Activated CD8-positive, alpha-beta T cell treated with anti-CD3 and anti-CD28 coated beads, Interleukin-2, amount 10 ng/mL, durations not matched to agents 7 days and 5 days (primary cell): Measurements from ENCODE around the gene NANOS1. TPM values are rescaled to one million over a fixed set of nuclear protein-coding genes. Genes with fewer than 3 reads are reported as not detected.

Source experiments
- ATAC-seq: fragments of 150-1000 bp; cut with Tn5 transposase; one replicate; pipeline ENCODE4 v1.10.0; 2021; ENCODE audit warnings: moderate library complexity
- CTCF ChIA-PET: fragments of 350-600 bp; sonication (Branson Sonifier 250); formaldehyde crosslinking; loops from one replicate; lab custom pipeline; 2021; ENCODE audit warnings: antibody characterized with exemption; lab: Charles Lee
- POLR2A ChIA-PET: fragments of 350-600 bp; sonication (Branson Sonifier 250); formaldehyde crosslinking; loops from one replicate; lab custom pipeline; 2021; ENCODE audit warnings: antibody characterized with exemption; lab: Charles Lee
- DNase-seq: peaks from one replicate; pipeline ENCODE4 v3.0.0-alpha.2; 2020
- H3K27ac Mint-ChIP-seq: one replicate; pipeline ENCODE4 v1.8.0; 2021; ENCODE audit warnings: mild to moderate bottlenecking, mixed read lengths
- H3K27me3 Mint-ChIP-seq: one replicate; pipeline ENCODE4 v1.8.0; 2021; ENCODE audit warnings: low read depth, mixed read lengths
- H3K36me3 Mint-ChIP-seq: one replicate; pipeline ENCODE4 v1.8.0; 2021; ENCODE audit warnings: low read depth, mixed read lengths
- H3K4me1 Mint-ChIP-seq: one replicate; pipeline ENCODE4 v1.8.0; 2021; ENCODE audit warnings: low read depth, mixed read lengths
- H3K4me3 Mint-ChIP-seq: one replicate; pipeline ENCODE4 v1.8.0; 2021; ENCODE audit warnings: mild to moderate bottlenecking, mixed read lengths
- H3K9me3 Mint-ChIP-seq: one replicate; pipeline ENCODE4 v1.8.0; 2022; ENCODE audit warnings: mixed read lengths; ENCODE audit not compliant: insufficient read depth
- total RNA-seq, 2 experiments: library from RNA; stranded (reverse); gene quantifications; one replicate each; pipeline ENCODE4 v1.2.3, GENCODE V29; 2021

Gene NANOS1
- total RNA-seq, 2 experiments from 2014 or later, result 0.08 to 0.13 TPM

DNA sequence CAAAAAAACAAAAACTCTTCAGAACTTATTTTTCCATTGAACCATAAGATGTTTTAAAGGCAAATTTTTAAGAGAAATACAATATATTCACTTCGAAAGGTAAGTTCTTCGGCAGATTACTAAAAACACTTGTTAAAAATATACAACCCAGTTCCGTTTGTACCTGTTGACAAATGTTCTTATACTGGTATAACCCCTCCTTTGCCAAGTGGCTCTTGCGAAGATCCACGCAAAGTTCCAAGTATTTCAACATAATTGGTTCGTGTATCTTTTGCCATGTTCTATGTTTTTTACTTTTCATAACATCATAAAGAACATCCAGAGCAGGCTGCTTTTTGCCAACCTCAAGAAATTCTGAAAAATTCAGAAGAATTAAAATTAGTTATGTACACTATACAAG, 44.1 kb downstream of the NANOS1 start:
- H3K27ac Mint-ChIP-seq, result peak overlapping the region; percentile 53
- no peak for ATAC-seq
- no peaks in the 10 kb centered on the region for H3K27me3 Mint-ChIP-seq
- peaks cover 44% of the 10 kb centered on the region for H3K4me1 Mint-ChIP-seq
- H3K9me3 Mint-ChIP-seq, result no peaks in the 10 kb centered on the region
- H3K4me3 Mint-ChIP-seq, result no peak overlapping the region
- DNase-seq, result no peak
- ChIA-PET CTCF (no interaction called here), POLR2A (interaction anchor here (0.6 to 0.7 kb wide), 3 partner anchors 20 to 46 kb away, joined by 3 read pairs; no protein-coding TSS in a partner anchor)
- peaks cover 70% of the 10 kb centered on the region for H3K36me3 Mint-ChIP-seq

DNA sequence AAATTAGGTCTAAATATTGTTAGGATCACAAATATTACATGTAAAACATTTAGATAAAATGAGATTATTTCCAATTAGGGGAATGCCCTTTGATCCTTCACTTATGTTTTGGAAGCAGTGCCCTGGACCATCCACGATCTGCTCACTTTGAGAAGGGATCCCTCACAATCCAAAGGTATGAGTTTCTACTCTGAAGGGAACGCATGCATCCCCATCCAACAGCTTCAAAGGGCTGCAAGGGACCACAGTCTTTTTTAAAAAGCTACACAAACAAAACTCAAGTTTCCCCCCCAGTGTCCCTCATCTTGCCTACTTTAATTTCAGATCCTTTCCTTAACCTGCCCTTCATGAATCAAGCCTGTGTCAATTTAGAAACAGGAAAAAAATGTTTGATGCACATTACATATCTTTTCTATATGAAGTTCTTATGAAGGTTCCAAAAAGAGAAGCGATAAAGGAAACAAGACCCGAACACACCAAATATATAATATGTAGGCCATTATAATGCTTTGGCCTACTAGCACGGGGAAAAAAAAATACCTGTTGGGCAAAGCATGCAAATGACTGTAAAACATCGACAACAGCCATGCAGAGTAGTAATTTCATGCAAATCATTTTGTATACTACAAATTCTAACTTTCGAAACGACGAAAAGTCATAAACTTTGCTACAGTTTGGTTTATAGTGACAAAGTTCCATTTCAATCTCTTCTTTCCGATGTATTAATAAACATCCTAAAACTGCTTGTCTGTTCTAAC, 49.1 kb downstream of the NANOS1 start:
- H3K4me3 Mint-ChIP-seq, result peak overlapping the region; percentile 94
- no peaks in the 10 kb centered on the region for H3K9me3 Mint-ChIP-seq
- H3K36me3 Mint-ChIP-seq, result peaks cover 54% of the 10 kb centered on the region
- CTCF ChIA-PET, result interaction anchor here (1.4 kb wide), 1 partner anchor 46 kb away, joined by 3 read pairs; no protein-coding TSS in a partner anchor
- H3K27ac Mint-ChIP-seq, result peak overlapping the region; percentile 96
- no peak for DNase-seq
- POLR2A ChIA-PET, result interaction anchor here (1.2 to 3.7 kb wide), 3 partner anchors 12 to 53 kb away, joined by 4 to 34 read pairs (median 10); partner anchors contain the start of gene DENND10
- no peaks in the 10 kb centered on the region for H3K27me3 Mint-ChIP-seq
- peaks cover 47% of the 10 kb centered on the region for H3K4me1 Mint-ChIP-seq
- ATAC-seq, result no peak

DNA sequence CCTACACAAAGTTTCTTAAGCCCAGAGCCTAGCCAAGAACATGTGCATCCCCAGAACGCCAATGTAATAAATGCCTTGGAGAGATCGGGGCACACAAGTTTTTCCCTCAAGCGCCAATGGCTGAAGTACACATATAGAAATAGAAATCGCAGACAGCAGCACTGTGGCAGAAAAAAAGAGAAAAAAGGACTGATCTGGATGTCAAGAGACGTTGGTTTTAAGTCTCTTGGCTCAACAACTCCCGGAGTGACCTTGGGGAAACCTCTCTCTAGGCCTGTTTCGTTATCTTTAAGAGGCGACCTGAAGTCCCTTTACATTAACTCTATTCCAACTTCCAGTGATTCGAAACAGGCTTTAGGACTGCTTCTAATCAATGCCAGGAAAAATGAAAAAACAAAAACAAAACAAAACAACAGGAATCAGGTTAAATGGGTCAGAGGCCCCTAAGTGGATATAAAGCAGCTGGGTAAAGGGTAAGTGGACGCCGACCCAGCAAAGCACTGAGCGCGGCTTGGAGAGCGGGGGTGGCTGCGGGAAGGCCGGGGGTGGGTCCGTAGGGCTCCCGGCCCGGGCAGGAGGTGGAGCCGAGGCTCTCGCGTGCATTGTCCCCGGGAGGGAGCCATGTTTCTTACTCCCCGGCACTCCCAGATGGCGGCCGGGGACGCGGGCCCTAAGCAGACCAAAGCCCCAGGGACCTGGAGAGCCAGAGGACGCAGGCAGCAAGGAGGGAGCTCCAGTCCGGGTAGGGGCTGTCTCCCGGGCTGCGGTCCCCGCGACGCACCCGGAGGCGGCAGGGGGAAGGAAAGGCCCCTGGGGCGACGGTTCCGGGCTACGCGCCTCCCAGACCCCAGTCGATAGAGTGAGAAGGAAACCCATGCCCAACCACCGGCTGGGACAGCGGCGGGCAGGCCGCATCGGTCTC, 50.3 kb downstream of the NANOS1 start:
- no peaks in the 10 kb centered on the region for H3K27me3 Mint-ChIP-seq
- H3K4me3 Mint-ChIP-seq, result peak overlapping the region; percentile 94
- H3K4me1 Mint-ChIP-seq, result peaks cover 40% of the 10 kb centered on the region
- ChIA-PET POLR2A (interaction anchor here (0.6 to 3.7 kb wide), 17 partner anchors 9 to 157 kb away, joined by 3 to 34 read pairs (median 6); partner anchors contain the start of gene DENND10), CTCF (interaction anchor here (0.6 to 1.4 kb wide), 4 partner anchors 10 to 126 kb away, joined by 3 to 5 read pairs (median 3); no protein-coding TSS in a partner anchor)
- peak; percentile 75 for ATAC-seq
- H3K36me3 Mint-ChIP-seq, result peaks cover 47% of the 10 kb centered on the region
- H3K9me3 Mint-ChIP-seq, result no peaks in the 10 kb centered on the region
- DNase-seq, result peak; percentile 79
- H3K27ac Mint-ChIP-seq, result peak overlapping the region; percentile 96

DNA sequence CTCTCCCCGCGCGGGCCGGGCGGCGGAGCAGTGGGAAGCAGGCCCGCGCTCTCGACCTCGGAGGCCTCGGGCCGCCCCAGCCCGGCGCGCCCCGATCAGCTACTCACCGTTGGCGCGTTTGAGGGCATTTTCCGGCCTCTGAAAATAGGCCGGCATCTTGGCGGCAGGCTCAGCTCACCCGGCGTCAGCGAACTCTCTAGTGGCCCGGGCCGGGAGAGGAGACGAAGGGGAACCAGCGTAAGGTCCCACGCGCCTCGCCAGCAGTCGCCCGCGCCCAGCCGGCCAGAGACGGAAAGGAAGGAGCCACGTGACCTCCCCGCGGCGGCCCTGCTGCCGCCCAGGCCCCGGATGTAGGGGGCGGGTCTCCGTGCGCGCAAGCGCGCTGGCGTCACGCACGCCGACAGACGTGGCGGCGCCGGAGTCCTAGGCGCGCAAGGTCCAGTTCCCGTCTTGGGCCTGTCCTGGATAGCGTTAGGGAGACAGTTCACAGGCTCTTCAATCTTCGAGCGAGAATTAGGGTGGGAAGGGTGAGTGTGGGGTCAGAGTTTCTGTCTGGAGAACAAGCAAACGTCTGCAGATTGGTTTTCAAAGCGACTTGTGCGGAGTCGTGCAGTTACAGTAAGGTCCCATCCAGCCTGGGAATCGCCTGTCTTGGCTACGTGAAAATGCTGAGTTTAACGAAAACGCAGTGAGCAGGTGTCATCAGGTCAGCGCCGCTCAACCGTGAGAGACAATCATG, 51.2 kb downstream of the NANOS1 start, which contains the start of gene EIF3A:
Gene EIF3A (minus strand): TSS at position 297 of the 739 bp plus-strand sequence. CDS start 141 bp downstream, at position 156.
- peak within 1 kb of the TSS; percentile 94 for H3K4me3 Mint-ChIP-seq
- DNase-seq (peak; percentile 93), ATAC-seq (peak; percentile 79)
- peak within 1 kb of the TSS; percentile 96 for H3K27ac Mint-ChIP-seq
- no peaks in the 10 kb centered on the region for H3K9me3 Mint-ChIP-seq
- peaks cover 4% of the 10 kb centered on the region for H3K27me3 Mint-ChIP-seq
- H3K36me3 Mint-ChIP-seq, result peaks cover 41% of the 10 kb centered on the region
- ChIA-PET POLR2A (interaction anchor here (0.6 to 3.7 kb wide), 17 partner anchors 10 to 109 kb away, joined by 3 to 34 read pairs (median 7); partner anchors contain the start of gene DENND10), CTCF (interaction anchor here (0.6 to 1.0 kb wide), 2 partner anchors 10 to 16 kb away, joined by 3 read pairs; no protein-coding TSS in a partner anchor)
- peaks cover 38% of the 10 kb centered on the region for H3K4me1 Mint-ChIP-seq

Other genes starting within 250 kb of the NANOS1 start
- 100 to 1,000 TPM; 126 to 127 TPM for gene EIF3A, start 51.1 kb downstream of the NANOS1 start, total RNA-seq
- 10 to 100 TPM; 39.9 to 41.3 TPM for gene DENND10, start 74.4 kb downstream of the NANOS1 start, total RNA-seq
- gene SFXN4, start 136.0 kb downstream of the NANOS1 start, total RNA-seq, result 10 to 100 TPM; 35.0 to 36.7 TPM
- gene PRDX3, start 149.1 kb downstream of the NANOS1 start, total RNA-seq, result 100 to 1,000 TPM; 135 to 136 TPM
- gene GRK5, start 177.9 kb downstream of the NANOS1 start, total RNA-seq, result 10 to 100 TPM; 16.9 to 17.6 TPM